Measurements from ENCODE around the gene SOD1. TPM values are rescaled to one million over a fixed set of nuclear protein-coding genes. Genes with fewer than 3 reads are reported as not detected.
"Not testable (repeated sequence)": the region's sequence is repeated elsewhere in the genome, so short reads cannot be mapped to it uniquely, and the experiment has no call there.

SOD1 gene
- total RNA-seq, 1 donor from 2014 or later: 205 TPM

- DNase-seq (ENCODE audit: extremely low spot score, unreplicated experiment): no peak
- Mint-ChIP-seq H3K9me3 (ENCODE audit: unreplicated experiment) (no peaks in the 10 kb centered on the region), H3K36me3 (ENCODE audit: unreplicated experiment) (no peaks in the 10 kb centered on the region), H3K27me3 (ENCODE audit: unreplicated experiment) (no peaks in the 10 kb centered on the region), H3K4me3 (ENCODE audit: unreplicated experiment) (no peak overlapping the region), H3K4me1 (ENCODE audit: unreplicated experiment) (no peaks in the 10 kb centered on the region), H3K27ac (ENCODE audit: unreplicated experiment) (no peak overlapping the region)
- no peak for TF ChIP-seq CTCF (IDR thresholded peaks at IDR 0.05)
Measured at GRCh38 chr21:31644643-31645042, 14.8 kb upstream of the SOD1 start.

GRCh38 chr21:31647650-31648049 lies 11.8 kb upstream of the SOD1 start:
- no peak overlapping the region for H3K4me3 Mint-ChIP-seq (ENCODE audit: unreplicated experiment)
- DNase-seq (ENCODE audit: extremely low spot score, unreplicated experiment): peak; percentile 51
- H3K36me3 Mint-ChIP-seq (ENCODE audit: unreplicated experiment): no peaks in the 10 kb centered on the region
- no peak for TF ChIP-seq CTCF (IDR thresholded peaks at IDR 0.05)
- H3K9me3 Mint-ChIP-seq (ENCODE audit: unreplicated experiment): peaks cover 10% of the 10 kb centered on the region
- no peaks in the 10 kb centered on the region for H3K4me1 Mint-ChIP-seq (ENCODE audit: unreplicated experiment)
- no peaks in the 10 kb centered on the region for H3K27me3 Mint-ChIP-seq (ENCODE audit: unreplicated experiment)
- H3K27ac Mint-ChIP-seq (ENCODE audit: unreplicated experiment): no peak overlapping the region

DNA sequence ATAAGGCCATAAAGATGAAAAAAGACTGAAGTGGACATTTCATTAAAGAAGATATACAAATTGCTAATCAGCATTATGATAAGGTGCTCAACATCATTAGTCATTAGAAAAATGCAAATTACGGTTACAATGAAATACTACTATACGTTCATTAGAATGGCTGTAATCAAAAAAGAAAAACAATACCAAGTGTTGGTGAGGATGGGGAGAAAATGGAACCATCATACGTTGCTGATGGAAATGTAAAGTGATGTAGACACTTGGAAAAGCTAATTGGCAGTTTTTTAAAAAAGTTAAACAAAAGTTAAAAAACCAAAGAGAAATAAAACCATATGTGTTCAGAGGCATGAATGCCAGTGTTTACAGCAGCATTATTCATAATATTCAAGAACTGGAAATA lies 8.6 kb upstream of the SOD1 start:
- Mint-ChIP-seq H3K4me3 (ENCODE audit: unreplicated experiment) (no peak overlapping the region), H3K4me1 (ENCODE audit: unreplicated experiment) (no peaks in the 10 kb centered on the region), H3K27me3 (ENCODE audit: unreplicated experiment) (no peaks in the 10 kb centered on the region), H3K9me3 (ENCODE audit: unreplicated experiment) (peaks cover 10% of the 10 kb centered on the region), H3K36me3 (ENCODE audit: unreplicated experiment) (no peaks in the 10 kb centered on the region), H3K27ac (ENCODE audit: unreplicated experiment) (no peak overlapping the region)
- no peak for TF ChIP-seq CTCF (IDR thresholded peaks at IDR 0.05)
- no peak for DNase-seq (ENCODE audit: extremely low spot score, unreplicated experiment)

GRCh38 chr21:31651491-31651890 lies 8.0 kb upstream of the SOD1 start:
- not testable (repeated sequence) for H3K27me3 Mint-ChIP-seq (ENCODE audit: unreplicated experiment); H3K36me3 Mint-ChIP-seq (ENCODE audit: unreplicated experiment); H3K4me1 Mint-ChIP-seq (ENCODE audit: unreplicated experiment); H3K4me3 Mint-ChIP-seq (ENCODE audit: unreplicated experiment); H3K9me3 Mint-ChIP-seq (ENCODE audit: unreplicated experiment); H3K27ac Mint-ChIP-seq (ENCODE audit: unreplicated experiment)
- DNase-seq (ENCODE audit: extremely low spot score, unreplicated experiment): peak; percentile 36

GRCh38 chr21:31654340-31654739 lies 5.2 kb upstream of the SOD1 start:
- Mint-ChIP-seq H3K36me3 (ENCODE audit: unreplicated experiment) (no peaks in the 10 kb centered on the region), H3K9me3 (ENCODE audit: unreplicated experiment) (peaks cover 10% of the 10 kb centered on the region), H3K27me3 (ENCODE audit: unreplicated experiment) (no peaks in the 10 kb centered on the region), H3K4me1 (ENCODE audit: unreplicated experiment) (peaks cover 6% of the 10 kb centered on the region), H3K4me3 (ENCODE audit: unreplicated experiment) (no peak overlapping the region), H3K27ac (ENCODE audit: unreplicated experiment) (no peak overlapping the region)
- no peak for TF ChIP-seq CTCF (IDR thresholded peaks at IDR 0.05)
- DNase-seq (ENCODE audit: extremely low spot score, unreplicated experiment): peak; percentile 84

GRCh38 chr21:31654821-31655580 lies 4.5 kb upstream of the SOD1 start:
- H3K36me3 Mint-ChIP-seq (ENCODE audit: unreplicated experiment); H3K9me3 Mint-ChIP-seq (ENCODE audit: unreplicated experiment); H3K27ac Mint-ChIP-seq (ENCODE audit: unreplicated experiment); H3K4me3 Mint-ChIP-seq (ENCODE audit: unreplicated experiment); H3K27me3 Mint-ChIP-seq (ENCODE audit: unreplicated experiment); H3K4me1 Mint-ChIP-seq (ENCODE audit: unreplicated experiment): not testable (repeated sequence)
- peak; percentile 40 for DNase-seq (ENCODE audit: extremely low spot score, unreplicated experiment)
